Activated CD8-positive, alpha-beta memory T cell treated with anti-CD3 and anti-CD28 coated beads, Interleukin-2, amount 50 U/mL, for 24 hours (primary cell): ENCODE results near the gene CRIM1.

Experiments
- DNase-seq: peaks from one replicate; pipeline ENCODE4 v3.0.0-alpha.2; 2020; ENCODE audit errors: extremely low read depth

Gene CRIM1

GRCh38 chr2:36455788-36456187 lies 100.2 kb downstream of the CRIM1 start:
- DNase-seq: no peak

DNA sequence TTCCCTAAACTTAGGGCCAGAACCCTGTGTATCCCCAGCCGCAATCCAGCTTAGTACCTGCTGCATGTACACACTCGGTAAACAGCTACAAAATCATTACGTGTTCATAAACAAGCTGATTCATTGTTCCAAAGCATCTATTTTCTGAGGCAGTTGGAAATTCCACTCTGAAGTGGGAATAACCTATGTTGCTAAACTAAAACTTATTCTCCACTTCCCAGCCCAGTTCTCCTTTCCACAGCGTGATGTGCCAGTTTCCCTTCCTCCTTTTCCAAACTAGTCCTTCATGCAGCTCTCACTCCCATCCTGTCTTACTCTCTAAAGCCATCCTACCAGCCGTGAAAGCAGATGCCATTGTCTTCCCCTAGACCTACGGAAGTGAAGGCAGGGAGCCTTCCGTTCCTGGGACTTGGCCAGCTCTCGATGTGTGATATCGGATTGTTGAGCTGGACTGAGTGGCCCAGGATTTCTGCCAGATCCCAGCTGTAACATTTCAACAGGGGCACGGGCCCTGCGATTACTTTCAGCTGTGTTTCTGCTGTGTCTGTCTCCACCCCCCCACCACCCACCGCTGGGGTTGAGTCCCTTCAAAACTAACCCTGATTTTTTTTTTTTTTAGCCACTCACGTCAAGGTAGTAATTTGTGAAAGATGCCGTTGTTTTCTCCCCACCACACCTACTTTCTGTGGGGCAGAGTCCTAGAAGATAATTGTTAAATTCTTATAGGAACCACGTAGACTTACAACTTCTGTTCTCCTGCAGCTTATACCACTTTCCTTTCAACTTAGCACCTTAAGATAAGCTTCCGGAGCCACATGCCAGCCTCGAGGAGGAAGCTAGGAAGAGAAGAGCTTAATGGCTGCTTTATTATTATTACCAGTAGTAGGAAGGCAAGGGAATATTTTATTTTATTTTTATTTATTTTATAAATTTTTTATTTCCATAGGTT lies 100.9 kb downstream of the CRIM1 start:
- no peak for DNase-seq

- no peak for DNase-seq
Measured at GRCh38 chr2:36458106-36458505, 102.5 kb downstream of the CRIM1 start.

GRCh38 chr2:36459725-36460137 lies 104.2 kb downstream of the CRIM1 start:
- no peak for DNase-seq

DNA sequence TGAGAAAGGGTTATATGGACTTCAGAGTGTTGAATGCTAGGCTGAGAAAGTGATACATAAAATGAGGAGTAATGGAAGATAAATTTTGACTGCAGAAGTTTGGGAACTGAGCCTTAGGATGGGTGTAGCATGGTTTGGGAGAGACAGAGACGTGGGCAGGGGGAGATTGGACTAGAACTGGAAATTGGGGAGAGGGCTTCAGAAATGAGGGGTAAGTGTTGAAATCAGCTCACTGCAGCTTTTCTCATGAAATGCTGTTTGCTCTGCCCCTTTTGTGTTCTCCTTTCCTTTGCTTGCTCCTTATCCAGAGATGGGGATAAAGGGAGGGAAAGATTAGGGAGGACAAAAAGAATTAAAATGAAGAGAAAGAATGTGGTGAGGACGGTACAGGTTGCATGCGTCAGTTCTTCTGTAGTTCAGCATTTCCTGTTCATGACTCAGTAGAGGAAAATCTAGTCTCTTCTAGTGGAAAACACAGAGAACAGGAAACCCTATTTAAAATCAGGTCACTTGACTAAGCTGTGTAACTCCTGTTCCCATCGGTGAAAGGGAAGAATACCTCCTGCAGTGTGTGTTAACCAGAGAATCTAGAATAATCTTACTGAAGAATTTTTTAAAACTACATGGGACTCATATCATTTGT lies 105.6 kb downstream of the CRIM1 start:
- no peak for DNase-seq

DNA sequence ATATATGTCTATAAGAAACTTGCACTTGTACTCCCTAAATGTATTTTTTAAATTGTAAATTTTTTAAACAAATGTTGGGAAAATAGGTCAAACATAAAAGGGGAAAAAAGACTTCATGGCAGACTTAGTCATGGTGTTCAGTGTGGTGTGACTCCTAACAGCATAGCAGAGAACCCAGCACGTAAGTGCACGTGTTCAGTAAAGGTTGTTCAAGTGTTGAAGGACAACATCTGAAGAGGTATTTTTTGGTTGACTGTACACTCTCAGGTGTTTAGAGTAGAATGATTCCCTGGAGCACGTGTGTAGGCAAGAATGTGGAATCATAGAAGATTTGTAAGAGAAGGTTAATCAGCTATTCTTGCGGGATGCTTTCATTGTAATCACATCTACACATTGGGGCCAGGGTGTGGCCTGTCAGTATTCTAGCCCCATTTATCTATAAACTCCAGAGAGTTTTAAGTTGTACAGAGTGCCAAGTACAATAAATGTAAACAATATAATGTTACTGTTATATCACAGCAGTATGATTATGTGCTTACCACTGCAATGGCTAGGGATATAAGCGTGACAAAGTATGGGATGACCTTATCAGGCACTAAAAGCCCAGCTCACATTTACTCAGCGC lies 106.8 kb downstream of the CRIM1 start:
- DNase-seq: no peak

GRCh38 chr2:36463365-36463764 lies 107.8 kb downstream of the CRIM1 start:
- no peak for DNase-seq

DNA sequence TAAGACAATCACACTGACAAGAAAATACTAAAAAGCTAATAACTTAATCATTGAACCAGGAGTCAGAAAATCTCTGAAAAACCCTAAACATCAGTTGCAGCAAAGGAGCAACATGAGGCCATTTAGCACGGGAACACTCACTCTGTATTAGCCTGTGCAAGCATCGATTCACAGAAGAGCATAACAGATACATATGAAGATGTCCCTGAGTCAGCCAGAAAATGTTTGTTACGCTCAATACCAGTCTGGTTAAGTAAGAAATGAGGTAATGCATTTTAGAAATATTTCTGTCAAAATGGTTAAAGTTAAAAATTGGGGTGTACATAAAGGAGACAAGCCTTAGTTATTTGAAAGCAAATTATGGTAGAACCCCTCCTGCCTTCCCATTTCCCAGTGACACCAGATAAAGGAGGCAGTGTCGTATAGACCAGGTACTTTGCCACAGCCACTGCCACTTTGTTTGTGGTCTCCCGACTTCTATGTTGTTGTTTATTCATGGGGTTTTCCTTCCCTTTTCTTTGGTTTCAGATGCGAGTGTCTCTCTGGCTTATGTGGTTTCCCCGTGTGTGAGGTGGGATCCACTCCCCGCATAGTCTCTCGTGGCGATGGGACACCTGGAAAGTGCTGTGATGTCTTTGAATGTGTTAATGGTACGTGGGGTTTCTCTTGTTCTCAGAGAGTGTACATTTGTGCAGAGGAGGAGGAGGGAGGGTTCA lies 108.6 kb downstream of the CRIM1 start:
- DNase-seq: no peak

DNA sequence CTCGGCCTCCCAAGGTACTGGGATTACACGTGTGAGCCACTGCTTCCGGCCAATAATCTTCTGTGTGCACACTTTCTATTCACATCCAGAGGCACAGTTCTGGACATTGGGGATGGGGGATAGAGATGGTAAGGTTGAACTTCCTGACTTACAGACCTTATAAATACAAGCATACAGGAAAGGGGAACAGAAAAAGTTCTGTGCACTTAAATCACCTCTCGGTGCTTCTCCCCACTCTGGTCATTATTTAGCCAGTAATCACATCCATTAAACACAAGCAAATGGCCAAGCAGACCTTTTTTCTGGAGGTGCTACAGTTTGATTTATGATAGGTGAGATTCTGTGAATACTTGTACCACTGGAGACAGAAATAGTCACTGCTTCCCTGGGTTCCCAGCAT lies 110.6 kb downstream of the CRIM1 start:
- no peak for DNase-seq

GRCh38 chr2:36468463-36469105 lies 113.0 kb downstream of the CRIM1 start:
- DNase-seq: no peak

GRCh38 chr2:36469106-36469477 lies 113.5 kb downstream of the CRIM1 start:
- no peak for DNase-seq

DNA sequence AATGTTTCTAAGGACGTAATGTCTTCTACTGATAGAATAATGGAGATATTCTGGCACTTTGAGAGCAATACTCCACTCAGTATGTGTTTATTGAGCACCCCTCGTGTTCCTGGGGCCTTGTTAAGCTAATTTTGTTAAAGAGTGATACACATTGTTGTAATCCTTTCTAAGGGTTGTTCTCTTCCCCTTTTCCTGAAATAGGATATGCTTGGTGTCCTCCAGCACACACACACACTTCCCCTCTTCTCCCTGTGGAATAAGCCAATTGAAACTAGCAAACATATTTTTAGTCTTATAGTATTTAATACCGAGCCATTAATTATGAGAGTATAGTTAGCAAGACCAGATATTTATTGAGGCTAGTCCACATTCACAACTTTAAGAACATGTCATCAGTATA lies 114.1 kb downstream of the CRIM1 start:
- DNase-seq: no peak

GRCh38 chr2:36473230-36473629 lies 117.7 kb downstream of the CRIM1 start:
- no peak for DNase-seq

- DNase-seq: no peak
Measured at GRCh38 chr2:36476411-36476810, 120.8 kb downstream of the CRIM1 start.

GRCh38 chr2:36477315-36477714 lies 121.7 kb downstream of the CRIM1 start:
- DNase-seq: no peak

- DNase-seq: no peak
Measured at GRCh38 chr2:36477746-36478145, 122.2 kb downstream of the CRIM1 start.

DNA sequence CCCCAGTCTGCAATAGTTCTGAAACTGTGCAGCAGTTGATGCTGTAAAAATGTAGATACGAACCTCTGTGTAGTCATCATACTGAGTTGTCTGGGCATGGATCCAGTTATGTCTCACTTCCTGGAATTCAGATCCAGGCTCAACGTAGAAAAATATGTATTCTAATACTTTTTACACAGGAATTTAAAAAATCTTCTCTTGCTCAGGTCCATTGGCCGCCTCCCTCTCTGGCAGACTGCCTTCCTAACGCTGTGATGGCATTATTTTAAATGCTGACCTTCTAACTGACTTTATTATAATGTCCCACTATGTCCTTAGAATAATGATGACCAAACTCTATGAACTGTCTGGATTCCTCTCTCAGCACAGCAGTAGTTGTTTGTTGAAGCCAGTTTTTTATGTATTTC lies 122.8 kb downstream of the CRIM1 start:
- no peak for DNase-seq

DNA sequence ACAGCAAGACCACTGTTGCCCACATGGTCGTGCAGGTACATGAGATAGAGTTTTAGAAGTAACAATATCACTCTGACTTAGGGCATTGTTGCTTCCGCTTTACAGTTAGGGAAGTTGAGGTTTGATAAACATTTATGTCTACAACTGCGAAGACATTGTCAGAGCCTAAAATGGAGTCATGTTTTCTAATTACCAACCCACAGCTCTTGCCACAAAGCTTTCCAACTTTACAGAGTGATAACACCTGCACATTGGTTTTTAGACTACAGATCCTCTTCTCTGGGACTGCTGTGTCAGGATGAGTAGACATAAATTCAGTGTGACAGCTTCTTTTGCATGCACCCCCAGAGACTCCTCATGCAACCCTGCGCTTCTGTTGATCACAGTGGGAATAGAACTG lies 123.4 kb downstream of the CRIM1 start:
- no peak for DNase-seq

- DNase-seq: no peak
Measured at GRCh38 chr2:36479406-36479805, 123.8 kb downstream of the CRIM1 start.

- no peak for DNase-seq
Measured at GRCh38 chr2:36480028-36480427, 124.5 kb downstream of the CRIM1 start.

DNA sequence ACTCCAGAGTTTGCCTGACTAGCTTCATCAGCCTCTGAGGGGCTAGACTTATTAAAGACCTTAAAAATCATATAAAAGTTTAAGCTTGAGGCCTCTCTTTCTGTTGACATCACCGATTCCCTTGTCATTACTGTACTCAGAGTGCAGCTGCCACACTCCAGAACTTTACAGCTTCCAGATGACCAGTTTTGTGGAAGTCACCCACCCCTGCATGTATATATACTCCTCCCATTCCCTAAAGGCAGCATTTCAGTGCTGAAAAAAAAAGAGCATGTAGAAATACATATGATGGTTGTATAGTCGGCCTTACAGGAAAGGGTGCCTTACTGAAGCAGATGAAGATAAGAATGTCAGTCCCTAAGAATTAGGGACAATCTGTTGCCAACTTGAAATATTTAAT lies 125.1 kb downstream of the CRIM1 start:
- DNase-seq: no peak

DNA sequence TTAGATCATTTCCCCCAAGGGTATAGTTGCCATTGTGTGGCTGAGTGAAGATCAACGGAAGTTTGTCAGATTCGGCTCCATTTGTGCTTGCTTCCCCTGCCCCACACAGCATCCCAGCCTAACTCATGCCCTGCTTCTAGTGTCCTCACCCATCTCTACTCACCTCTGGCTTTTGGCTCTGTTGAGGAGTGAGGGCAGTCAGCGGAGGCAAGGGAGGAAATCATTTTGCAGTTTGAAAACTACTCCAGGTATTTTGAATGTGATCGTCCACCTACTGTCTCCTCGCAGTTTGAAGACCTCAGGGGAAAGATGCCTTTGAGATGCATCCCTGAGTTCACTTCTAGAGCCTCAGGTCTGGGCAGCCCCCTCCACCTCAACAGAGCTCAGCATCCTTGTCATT lies 126.1 kb downstream of the CRIM1 start:
- DNase-seq: no peak
